GM12873 (cell line): ENCODE results near the gene ORMDL2.

Experiments used
- CTCF ChIP-seq: IDR thresholded peaks from 2 replicates; pipeline ENCODE4 v1.5.1; 2012; ENCODE audit warnings: low read depth, mild to moderate bottlenecking, moderate library complexity, low read length, control low read depth; ENCODE audit not compliant: insufficient read depth; ENCODE audit errors: missing control alignments

ORMDL2 gene

DNA sequence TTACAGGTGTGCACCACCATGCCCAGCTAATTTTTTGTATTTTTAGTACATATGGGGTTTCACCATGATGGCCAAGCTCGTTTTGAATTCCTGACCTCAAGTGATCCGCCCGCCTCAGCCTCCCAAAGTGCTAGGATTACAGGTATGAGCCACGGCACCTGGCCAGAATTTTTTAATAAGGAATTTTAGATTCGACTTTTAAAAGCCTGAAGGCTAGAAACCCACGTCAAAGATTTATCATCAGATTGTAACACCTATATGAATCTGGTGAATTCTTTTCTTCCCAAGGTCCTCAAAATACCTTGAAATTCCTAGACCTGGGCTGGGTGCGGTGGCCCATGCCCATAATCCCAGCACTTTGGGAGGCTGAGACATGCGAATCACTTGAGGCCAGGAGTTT, 43.6 kb downstream of the ORMDL2 start:
- no peak for TF ChIP-seq CTCF

GRCh38 chr12:55861871-55862270, 44.0 kb downstream of the ORMDL2 start:
- TF ChIP-seq CTCF: no peak

GRCh38 chr12:55862286-55862685, 44.4 kb downstream of the ORMDL2 start:
- TF ChIP-seq CTCF: no peak

DNA sequence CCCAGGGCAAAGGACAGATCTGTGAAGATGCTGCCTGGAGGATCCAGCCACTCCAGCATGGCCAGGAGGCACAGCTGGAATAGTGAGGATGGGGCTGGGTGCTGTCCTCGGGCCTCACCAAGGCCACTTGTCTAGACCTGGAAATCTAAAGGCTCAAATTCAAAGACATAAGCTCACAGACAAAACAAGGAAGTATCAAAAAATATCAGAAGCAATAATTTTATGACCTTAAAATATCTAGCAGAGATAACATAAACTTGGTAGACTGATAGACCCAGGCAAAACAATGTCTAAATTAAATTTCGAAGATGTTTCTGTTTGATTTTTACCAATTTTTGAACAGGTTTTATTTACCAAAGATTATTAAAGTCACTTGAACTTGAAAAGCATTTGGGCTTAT, 47.5 kb downstream of the ORMDL2 start:
- no peak for TF ChIP-seq CTCF
